HEK293 (cell line): ENCODE data around the gene CARNS1.
"Not testable (repeated sequence)": the region's sequence is repeated elsewhere in the genome, so short reads cannot be mapped to it uniquely, and the experiment has no call there.

Source experiments
- CTCF ChIA-PET: fragments of 350-600 bp; formaldehyde crosslinking; extraction: SDS; loops from one replicate; lab custom pipeline; 2021; ENCODE audit warnings: antibody characterized with exemption; lab: Yijun Ruan, JAX
- POLR2A ChIA-PET: fragments of 300-600 bp; formaldehyde crosslinking; extraction: SDS; loops from one replicate; lab custom pipeline; 2020; ENCODE audit warnings: antibody characterized with exemption, inconsistent platforms; lab: Yijun Ruan, JAX
- H3K27ac ChIP-seq: fragments of 200-500 bp; sonication (Bioruptor generic); 2 replicates; pipeline ENCODE4 v1.5.1; 2014; ENCODE audit warnings: low read depth, low read length, control low read depth, inconsistent platforms; ENCODE audit errors: extremely low read depth
- H3K36me3 ChIP-seq, 2 experiments: fragments of 200-500 bp in 1 of 2; sonication (Bioruptor generic) in 1 of 2; 1 replicate in 1 of 2; 2 replicates in 1 of 2; pipeline ENCODE4 v1.5.1; 2014 to 2017; ENCODE audit warnings: inconsistent platforms in 2 of 2, low read length in 2 of 2; ENCODE audit not compliant: control insufficient read depth in 2 of 2, insufficient read depth in 1 of 2
- H3K4me1 ChIP-seq: fragments of 200-500 bp; sonication (Bioruptor generic); 2 replicates; pipeline ENCODE4 v1.5.1; 2014; ENCODE audit warnings: mild to moderate bottlenecking, low read length, inconsistent platforms; ENCODE audit not compliant: control insufficient read depth, insufficient read depth
- H3K4me3 ChIP-seq: 2 replicates; pipeline ENCODE4 v1.5.1; 2011; ENCODE audit warnings: low read depth, mild to moderate bottlenecking, control low read depth, low read length, moderate library complexity
- H3K9me3 ChIP-seq: fragments of 200-500 bp; sonication (Bioruptor generic); 2 replicates; pipeline ENCODE4 v1.5.1; 2014; ENCODE audit warnings: low read depth, low read length, inconsistent platforms; ENCODE audit not compliant: control insufficient read depth, insufficient read depth
- GLIS1 ChIP-seq: fragments of 450-650 bp; formaldehyde crosslinking; IDR thresholded peaks from 2 replicates; pipeline ENCODE4 v1.5.1; 2016; ENCODE audit warnings: missing biosample characterization, missing genetic modification characterization
- GLIS2 ChIP-seq: fragments of 450-650 bp; formaldehyde crosslinking; IDR thresholded peaks from 2 replicates; pipeline ENCODE4 v1.5.1; 2016; ENCODE audit warnings: missing biosample characterization, missing genetic modification characterization
- HOXD13 ChIP-seq: sonication (generic); formaldehyde crosslinking; IDR thresholded peaks from 2 replicates; pipeline ENCODE4 v1.8.0; 2022; ENCODE audit warnings: missing genetic modification reagents, borderline replicate concordance
- PRDM1 ChIP-seq: fragments of 450-650 bp; formaldehyde crosslinking; IDR thresholded peaks from 2 replicates; pipeline ENCODE4; 2016; ENCODE audit warnings: missing biosample characterization, missing genetic modification characterization
- SCRT1 ChIP-seq: fragments of 450-650 bp; formaldehyde crosslinking; IDR thresholded peaks from 2 replicates; pipeline ENCODE4 v1.5.1; 2016; ENCODE audit warnings: missing biosample characterization, missing genetic modification characterization, borderline replicate concordance
- SCRT2 ChIP-seq: fragments of 450-650 bp; formaldehyde crosslinking; IDR thresholded peaks from 2 replicates; pipeline ENCODE4 v1.5.1; 2016; ENCODE audit warnings: missing biosample characterization, missing genetic modification characterization
- YY1 ChIP-seq: fragments of 450-650 bp; formaldehyde crosslinking; IDR thresholded peaks from 2 replicates; pipeline ENCODE4 v1.5.1; 2018; ENCODE audit warnings: missing biosample characterization, missing genetic modification characterization
- YY2 ChIP-seq: fragments of 450-650 bp; formaldehyde crosslinking; IDR thresholded peaks from 2 replicates; pipeline ENCODE4 v1.5.1; 2016; ENCODE audit warnings: missing biosample characterization, missing genetic modification characterization
- ZBTB20 ChIP-seq: fragments of 450-650 bp; formaldehyde crosslinking; IDR thresholded peaks from 2 replicates; pipeline ENCODE4 v1.5.1; 2016; ENCODE audit warnings: missing biosample characterization, missing genetic modification characterization
- ZBTB7A ChIP-seq: fragments of 450-650 bp; formaldehyde crosslinking; IDR thresholded peaks from 2 replicates; pipeline ENCODE4 v1.5.1; 2016; ENCODE audit warnings: low read depth, missing biosample characterization, missing genetic modification characterization
- ZFHX2 ChIP-seq: fragments of 450-650 bp; formaldehyde crosslinking; conservative IDR thresholded peaks from 2 replicates; pipeline ENCODE4 v1.5.1; 2016; ENCODE audit warnings: missing biosample characterization, missing genetic modification characterization
- ZNF132 ChIP-seq: fragments of 450-650 bp; formaldehyde crosslinking; IDR thresholded peaks from 2 replicates; pipeline ENCODE4 v1.5.1; 2017; ENCODE audit warnings: missing biosample characterization, missing genetic modification characterization, borderline replicate concordance
- ZNF335 ChIP-seq: fragments of 450-650 bp; formaldehyde crosslinking; conservative IDR thresholded peaks from 2 replicates; pipeline ENCODE4 v1.5.1; 2016; ENCODE audit warnings: missing biosample characterization, missing genetic modification characterization
- ZNF544 ChIP-seq: fragments of 450-650 bp; formaldehyde crosslinking; IDR thresholded peaks from 2 replicates; pipeline ENCODE4 v1.5.0; 2017; ENCODE audit warnings: missing biosample characterization, missing genetic modification characterization
- ZNF555 ChIP-seq: fragments of 450-650 bp; formaldehyde crosslinking; conservative IDR thresholded peaks from 2 replicates; pipeline ENCODE4 v1.5.1; 2017; ENCODE audit warnings: missing biosample characterization, mild to moderate bottlenecking, missing genetic modification characterization, inconsistent platforms
- ZNF558 ChIP-seq: fragments of 450-650 bp; formaldehyde crosslinking; IDR thresholded peaks from 2 replicates; pipeline ENCODE4 v1.5.1; 2016; ENCODE audit warnings: missing biosample characterization, missing genetic modification characterization
- ZNF610 ChIP-seq: fragments of 450-650 bp; formaldehyde crosslinking; IDR thresholded peaks from 2 replicates; pipeline ENCODE4 v1.5.1; 2016; ENCODE audit warnings: missing biosample characterization, missing genetic modification characterization, borderline replicate concordance
- ZNF624 ChIP-seq: fragments of 450-650 bp; formaldehyde crosslinking; IDR thresholded peaks from 2 replicates; pipeline ENCODE4 v1.5.1; 2017; ENCODE audit warnings: missing biosample characterization, missing genetic modification characterization
- ZNF660 ChIP-seq: fragments of 450-650 bp; IDR thresholded peaks from 2 replicates; pipeline ENCODE4 v1.5.1; 2018; ENCODE audit warnings: missing biosample characterization, mild to moderate bottlenecking, missing genetic modification characterization
- ZNF664 ChIP-seq: fragments of 450-650 bp; formaldehyde crosslinking; IDR thresholded peaks from 2 replicates; pipeline ENCODE4 v1.5.1; 2016; ENCODE audit warnings: missing biosample characterization, missing genetic modification characterization
- ZNF670 ChIP-seq: fragments of 450-650 bp; formaldehyde crosslinking; IDR thresholded peaks from 2 replicates; pipeline ENCODE4 v1.5.1; 2016; ENCODE audit warnings: missing biosample characterization, missing genetic modification characterization, low read depth
- ZNF701 ChIP-seq: fragments of 450-650 bp; formaldehyde crosslinking; IDR thresholded peaks from 2 replicates; pipeline ENCODE4 v1.5.1; 2016; ENCODE audit warnings: missing biosample characterization, missing genetic modification characterization
- ZNF791 ChIP-seq: fragments of 450-650 bp; formaldehyde crosslinking; IDR thresholded peaks from 2 replicates; pipeline ENCODE4 v1.5.1; 2016; ENCODE audit warnings: missing biosample characterization, missing genetic modification characterization
- TF ChIP-seq, protein P1 (sequence below): fragments of 450-650 bp; formaldehyde crosslinking; IDR thresholded peaks from 2 replicates; pipeline ENCODE4 v1.5.1; 2016; ENCODE audit warnings: missing biosample characterization, missing genetic modification characterization, low read depth

CARNS1 gene

DNA sequence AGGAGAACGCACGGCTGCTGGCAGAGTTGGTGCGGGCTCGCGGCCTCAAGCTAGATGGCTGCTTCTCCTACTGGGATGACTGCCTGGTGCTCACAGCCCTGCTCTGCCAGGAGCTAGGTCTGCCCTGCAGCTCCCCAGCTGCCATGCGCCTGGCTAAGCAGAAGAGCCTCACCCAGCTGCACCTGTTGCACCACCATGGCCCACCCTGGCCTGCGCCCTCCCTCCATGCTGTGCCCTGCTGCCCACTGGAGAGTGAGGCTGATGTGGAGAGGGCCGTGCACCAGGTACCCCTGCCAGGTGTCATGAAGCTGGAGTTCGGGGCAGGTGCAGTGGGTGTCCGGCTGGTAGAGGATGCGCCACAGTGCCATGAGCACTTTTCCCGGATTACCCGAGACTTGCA, 8.0 kb downstream of the CARNS1 start:
- H3K9me3 ChIP-seq: no peaks in the 10 kb centered on the region
- peak; percentile 90 for TF ChIP-seq SCRT2 (tag by site-specific recombination)
- TF ChIP-seq ZNF558 (tag by site-specific recombination): no peak
- TF ChIP-seq SCRT1 (tag by site-specific recombination): 0 out of 2 replicates have a peak, but pooled peaks have one; percentile 49
- no peak for TF ChIP-seq ZNF610
- ChIA-PET POLR2A (interaction anchor here (1.0 to 1.2 kb wide), 2 partner anchors 27 to 46 kb away, joined by 3 to 5 read pairs; partner anchors contain the start of gene TMEM134), CTCF (interaction anchor here (0.7 kb wide), 2 partner anchors 24 to 41 kb away, joined by 3 to 5 read pairs; no protein-coding TSS in a partner anchor)
- H3K4me1 ChIP-seq: no peaks in the 10 kb centered on the region; the same call in 1 of the 2 replicates
- H3K4me3 ChIP-seq: no peak overlapping the region
- no peaks in the 10 kb centered on the region for H3K36me3 ChIP-seq
- H3K27ac ChIP-seq: no peak overlapping the region

DNA sequence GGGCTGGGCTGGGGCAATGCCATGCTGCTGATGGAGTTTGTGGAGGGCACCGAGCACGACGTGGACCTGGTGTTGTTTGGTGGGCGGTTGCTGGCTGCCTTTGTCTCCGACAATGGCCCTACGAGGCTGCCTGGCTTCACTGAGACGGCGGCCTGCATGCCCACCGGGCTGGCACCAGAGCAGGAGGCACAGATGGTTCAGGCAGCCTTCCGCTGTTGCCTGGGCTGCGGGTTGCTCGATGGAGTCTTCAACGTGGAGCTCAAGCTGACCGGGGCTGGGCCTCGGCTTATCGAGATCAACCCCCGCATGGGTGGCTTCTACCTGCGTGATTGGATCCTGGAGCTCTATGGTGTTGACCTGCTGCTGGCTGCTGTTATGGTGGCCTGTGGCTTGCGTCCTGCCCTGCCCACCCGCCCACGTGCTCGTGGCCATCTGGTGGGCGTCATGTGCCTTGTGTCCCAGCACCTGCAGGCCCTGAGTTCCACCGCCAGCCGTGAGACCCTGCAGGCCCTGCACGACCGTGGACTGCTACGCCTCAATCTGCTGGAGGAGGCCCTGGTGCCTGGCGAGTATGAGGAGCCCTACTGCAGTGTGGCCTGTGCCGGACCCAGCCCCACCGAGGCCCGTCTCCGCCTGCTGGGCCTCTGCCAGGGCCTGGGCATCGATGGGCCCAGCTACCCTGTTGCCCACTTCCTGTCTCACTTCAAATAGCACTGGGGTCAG, 8.6 kb downstream of the CARNS1 start:
- Histone ChIP-seq H3K9me3 (no peaks in the 10 kb centered on the region), H3K36me3 (no peaks in the 10 kb centered on the region), H3K4me1 (peaks cover under 1% of the 10 kb centered on the region; the same call in 1 of the 2 replicates), H3K4me3 (no peak overlapping the region), H3K27ac (no peak overlapping the region)
- TF ChIP-seq ZNF624 (tag by site-specific recombination) (no peak), ZNF701 (tag by site-specific recombination) (no peak), GLIS2 (tag by site-specific recombination) (no peak), ZBTB7A (tag by site-specific recombination) (no peak), ZNF670 (tag by site-specific recombination) (no peak), ZNF555 (tag by site-specific recombination) (no peak), PRDM1 (no peak)
- CTCF ChIA-PET: interaction anchor here (0.7 kb wide), 2 partner anchors 23 to 73 kb away, joined by 3 read pairs; no protein-coding TSS in a partner anchor
- POLR2A ChIA-PET: interaction anchor here (1.2 kb wide), 1 partner anchor 45 kb away, joined by 3 read pairs; the partner anchor contains the start of gene TMEM134

DNA sequence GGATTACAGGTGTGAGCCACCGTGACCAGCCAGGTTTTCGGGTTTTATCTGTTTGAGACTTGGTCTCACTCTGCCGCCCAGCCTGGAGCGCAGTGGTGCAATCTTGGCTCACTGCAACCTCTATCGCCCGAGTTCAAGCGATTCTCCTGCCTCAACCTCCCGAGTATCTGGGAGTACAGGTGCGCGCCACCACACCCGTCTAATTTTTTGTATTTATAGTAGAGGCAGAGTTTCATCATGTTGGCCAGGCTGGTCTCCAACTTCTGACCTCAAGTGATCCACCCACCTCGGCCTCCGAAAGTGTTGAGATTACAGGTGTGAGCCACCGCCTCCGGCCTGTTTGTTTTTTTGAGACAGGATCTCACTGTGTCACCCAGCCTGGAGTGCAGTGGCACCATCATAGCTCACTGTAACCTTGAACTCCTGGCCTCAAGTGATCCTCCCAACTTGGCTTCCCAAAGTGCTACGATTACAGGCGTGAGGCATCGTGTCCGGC, 11.9 kb downstream of the CARNS1 start:
- H3K9me3 ChIP-seq, H3K4me1 ChIP-seq, H3K27ac ChIP-seq, CTCF ChIA-PET: not testable (repeated sequence)
- Histone ChIP-seq H3K36me3 (peaks cover 5 to 30% of the 10 kb centered on the region in 2 experiments; a peak in 2 of 3 replicates), H3K4me3 (peak overlapping the region; percentile 81; the same call in 1 of the 2 replicates)
- POLR2A ChIA-PET: interaction anchor here (3.2 kb wide), 1 partner anchor 26 kb away, joined by 16 read pairs; the partner anchor contains the start of gene PPP1CA
- TF ChIP-seq ZFHX2: 0 out of 2 replicates have a peak, but pooled peaks have one; percentile 12

DNA sequence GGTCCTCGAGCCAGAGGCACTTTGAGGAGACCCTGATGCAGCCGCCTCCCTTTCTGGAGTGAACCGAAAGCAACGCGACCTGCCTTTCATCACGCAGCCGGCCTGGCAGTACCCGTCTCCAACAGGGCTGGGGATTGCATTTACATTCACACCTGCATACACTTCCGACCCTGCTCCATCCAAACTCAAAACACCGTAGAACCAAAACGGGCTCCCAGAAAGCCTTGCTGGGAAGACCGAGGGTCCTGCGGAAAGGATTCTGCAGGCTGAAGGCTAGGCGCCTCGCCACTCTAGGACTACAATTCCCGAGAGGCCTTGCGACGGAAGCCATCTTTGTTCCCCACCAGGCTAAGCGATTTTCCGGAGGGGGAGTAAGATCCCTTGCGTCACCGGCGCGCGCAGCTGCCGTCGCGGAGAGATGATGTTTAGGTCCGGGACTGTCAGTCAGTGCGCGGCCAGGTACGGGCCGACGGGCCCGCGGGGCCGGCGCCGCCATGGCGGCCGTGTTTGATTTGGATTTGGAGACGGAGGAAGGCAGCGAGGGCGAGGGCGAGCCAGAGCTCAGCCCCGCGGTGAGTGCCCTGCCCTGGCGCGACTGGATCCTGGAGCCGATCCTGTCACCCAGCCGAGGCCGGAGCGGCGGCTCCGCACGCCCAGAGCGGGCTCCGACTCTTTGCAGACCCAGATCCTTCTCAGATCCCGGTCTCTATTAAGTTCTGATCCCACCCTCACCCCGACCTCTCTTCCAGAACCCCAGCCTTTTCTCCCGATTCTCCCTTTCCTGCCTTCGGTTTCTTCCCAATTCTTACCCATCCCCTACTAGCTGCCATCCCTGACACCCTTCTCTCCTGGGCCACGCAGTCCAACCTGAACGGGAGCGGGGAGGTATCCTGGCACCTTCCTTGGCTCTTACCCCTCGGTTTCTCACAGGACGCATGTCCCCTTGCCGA, 12.8 kb downstream of the CARNS1 start, which contains the start of gene RPS6KB2:
TSS of gene RPS6KB2 (plus strand) at position 443 of the 950 bp plus-strand sequence. CDS start at position 495, 52 bp downstream.
- no peaks in the 10 kb centered on the region for H3K9me3 ChIP-seq
- H3K27ac ChIP-seq: peak within 1 kb of the TSS; percentile 77
- peaks cover 5% of the 10 kb centered on the region; the same call in 1 of the 2 replicates for H3K4me1 ChIP-seq
- peaks cover 5 to 39% of the 10 kb centered on the region in 2 experiments; a peak in 2 of 3 replicates for H3K36me3 ChIP-seq
- POLR2A ChIA-PET: interaction anchor here (0.6 to 3.2 kb wide), 9 partner anchors 9 to 848 kb away, joined by 3 to 16 read pairs (median 4); partner anchors contain the start of genes CORO1B, PPP1CA and PTPRCAP
- CTCF ChIA-PET: interaction anchor here (0.6 to 0.7 kb wide), 3 partner anchors 15 to 72 kb away, joined by 3 to 4 read pairs (median 4); partner anchors contain the start of gene CORO1B
- peak within 1 kb of the TSS; percentile 81 for H3K4me3 ChIP-seq
- TF ChIP-seq ZNF660 (tag by site-specific recombination) (no peak), GLIS1 (tag by site-specific recombination) (no peak), HOXD13 (CRISPR knock-in tag) (no peak), ZNF132 (no peak), ZNF791 (no peak), ZNF664 (tag by site-specific recombination) (no peak), ZBTB20 (tag by site-specific recombination) (peak; percentile 25; the same call in 1 of the 2 replicates), ZNF544 (tag by site-specific recombination) (no peak), YY2 (tag by site-specific recombination) (peak; percentile 90), ZNF335 (tag by site-specific recombination) (peak; percentile 100), YY1 (tag by site-specific recombination) (peak; percentile 92)
- TF ChIP-seq, protein P1, sequence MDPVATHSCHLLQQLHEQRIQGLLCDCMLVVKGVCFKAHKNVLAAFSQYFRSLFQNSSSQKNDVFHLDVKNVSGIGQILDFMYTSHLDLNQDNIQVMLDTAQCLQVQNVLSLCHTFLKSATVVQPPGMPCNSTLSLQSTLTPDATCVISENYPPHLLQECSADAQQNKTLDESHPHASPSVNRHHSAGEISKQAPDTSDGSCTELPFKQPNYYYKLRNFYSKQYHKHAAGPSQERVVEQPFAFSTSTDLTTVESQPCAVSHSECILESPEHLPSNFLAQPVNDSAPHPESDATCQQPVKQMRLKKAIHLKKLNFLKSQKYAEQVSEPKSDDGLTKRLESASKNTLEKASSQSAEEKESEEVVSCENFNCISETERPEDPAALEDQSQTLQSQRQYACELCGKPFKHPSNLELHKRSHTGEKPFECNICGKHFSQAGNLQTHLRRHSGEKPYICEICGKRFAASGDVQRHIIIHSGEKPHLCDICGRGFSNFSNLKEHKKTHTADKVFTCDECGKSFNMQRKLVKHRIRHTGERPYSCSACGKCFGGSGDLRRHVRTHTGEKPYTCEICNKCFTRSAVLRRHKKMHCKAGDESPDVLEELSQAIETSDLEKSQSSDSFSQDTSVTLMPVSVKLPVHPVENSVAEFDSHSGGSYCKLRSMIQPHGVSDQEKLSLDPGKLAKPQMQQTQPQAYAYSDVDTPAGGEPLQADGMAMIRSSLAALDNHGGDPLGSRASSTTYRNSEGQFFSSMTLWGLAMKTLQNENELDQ: no peak
